GM21390 (cell line): ENCODE data around the gene POLA1.
A peak's percentile ranks its signal among the peaks of the same experiment; 100 is the strongest.

ENCODE experiments used
- ATAC-seq: cut with Tn5 transposase; IDR thresholded peaks from one replicate; pipeline ENCODE4 v1.9.1; 2021; ENCODE audit not compliant: unreplicated experiment

Gene POLA1

DNA sequence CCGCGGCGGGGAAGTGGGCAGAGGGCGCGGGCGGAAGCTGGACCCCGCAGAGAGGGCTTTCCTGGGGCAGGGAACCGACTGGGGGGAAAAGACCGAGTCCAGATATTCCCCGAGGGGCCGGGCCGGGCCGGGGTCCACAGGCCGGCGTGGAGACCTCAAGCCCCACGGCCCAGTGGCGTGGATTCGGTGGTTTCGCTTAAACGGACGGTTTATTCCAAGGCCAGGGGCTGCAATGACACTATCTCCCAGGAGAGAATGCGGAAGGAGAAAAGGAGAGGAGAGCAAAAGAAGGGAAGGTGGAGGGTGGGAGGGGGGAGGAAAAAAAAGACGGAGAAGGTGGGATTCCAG lies 311.3 kb downstream of the POLA1 start:
- ATAC-seq = no peak

DNA sequence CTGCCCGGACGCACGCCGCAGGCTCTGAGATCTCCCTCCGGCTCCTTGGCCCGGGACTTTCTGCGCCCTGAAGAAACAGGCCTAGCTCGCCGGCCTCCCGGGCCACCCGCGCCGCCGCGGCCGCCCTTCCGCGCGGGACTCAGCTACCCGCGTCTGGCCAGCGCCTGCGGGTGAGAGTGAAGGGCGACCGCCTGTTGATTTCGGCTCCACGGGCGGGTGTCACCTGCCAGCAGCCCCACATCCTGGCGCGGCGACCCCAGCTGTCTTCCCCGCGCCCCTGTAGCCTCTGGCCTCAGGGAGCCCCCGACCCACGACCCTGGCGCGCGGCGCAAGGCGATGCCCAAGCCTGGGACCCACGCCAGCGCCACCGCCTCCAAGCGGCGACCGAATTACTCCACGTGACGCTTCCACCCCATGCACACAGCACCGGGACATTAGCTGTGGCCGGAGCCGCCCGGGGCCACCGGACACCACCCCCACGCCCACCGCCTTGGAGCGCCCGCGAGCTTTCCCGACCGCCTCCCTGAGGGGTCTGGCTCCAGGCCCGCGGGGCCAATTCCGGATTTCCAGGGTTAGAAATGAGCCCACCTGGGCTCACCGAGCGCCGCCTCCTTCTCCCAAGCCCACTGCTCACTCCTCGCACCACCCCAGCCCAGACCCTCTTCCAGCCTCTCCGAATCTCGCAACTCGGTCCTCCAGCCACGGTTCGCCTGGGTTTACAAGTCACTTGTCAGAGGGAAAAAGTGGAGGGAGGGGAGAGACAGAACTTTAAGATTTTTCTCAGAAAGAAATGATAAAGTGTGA lies 311.9 kb downstream of the POLA1 start:
- ATAC-seq = no peak

DNA sequence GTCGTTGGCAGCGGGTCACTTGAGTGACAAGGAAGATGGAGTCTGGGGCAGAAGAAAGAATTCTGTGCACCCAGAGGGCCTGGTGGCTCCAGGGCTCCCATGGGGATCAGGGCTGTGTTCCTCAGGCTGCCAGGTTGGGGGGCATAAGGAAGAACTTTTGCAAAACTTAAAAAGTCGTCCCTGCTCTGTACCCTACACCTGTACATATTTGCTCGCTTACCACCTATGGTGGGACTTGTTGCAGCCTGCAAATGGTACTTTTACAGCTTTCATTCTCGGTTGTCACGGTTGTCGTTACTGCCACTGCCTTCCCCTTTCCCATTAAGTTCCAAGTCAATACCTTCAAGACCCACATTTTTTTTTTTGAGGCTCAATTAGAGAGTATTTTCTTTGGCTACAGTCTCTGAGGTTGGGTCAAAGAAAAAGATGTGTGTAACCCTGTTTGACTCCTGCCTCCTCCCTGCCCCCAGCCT lies 312.9 kb downstream of the POLA1 start:
- no peak for ATAC-seq

DNA sequence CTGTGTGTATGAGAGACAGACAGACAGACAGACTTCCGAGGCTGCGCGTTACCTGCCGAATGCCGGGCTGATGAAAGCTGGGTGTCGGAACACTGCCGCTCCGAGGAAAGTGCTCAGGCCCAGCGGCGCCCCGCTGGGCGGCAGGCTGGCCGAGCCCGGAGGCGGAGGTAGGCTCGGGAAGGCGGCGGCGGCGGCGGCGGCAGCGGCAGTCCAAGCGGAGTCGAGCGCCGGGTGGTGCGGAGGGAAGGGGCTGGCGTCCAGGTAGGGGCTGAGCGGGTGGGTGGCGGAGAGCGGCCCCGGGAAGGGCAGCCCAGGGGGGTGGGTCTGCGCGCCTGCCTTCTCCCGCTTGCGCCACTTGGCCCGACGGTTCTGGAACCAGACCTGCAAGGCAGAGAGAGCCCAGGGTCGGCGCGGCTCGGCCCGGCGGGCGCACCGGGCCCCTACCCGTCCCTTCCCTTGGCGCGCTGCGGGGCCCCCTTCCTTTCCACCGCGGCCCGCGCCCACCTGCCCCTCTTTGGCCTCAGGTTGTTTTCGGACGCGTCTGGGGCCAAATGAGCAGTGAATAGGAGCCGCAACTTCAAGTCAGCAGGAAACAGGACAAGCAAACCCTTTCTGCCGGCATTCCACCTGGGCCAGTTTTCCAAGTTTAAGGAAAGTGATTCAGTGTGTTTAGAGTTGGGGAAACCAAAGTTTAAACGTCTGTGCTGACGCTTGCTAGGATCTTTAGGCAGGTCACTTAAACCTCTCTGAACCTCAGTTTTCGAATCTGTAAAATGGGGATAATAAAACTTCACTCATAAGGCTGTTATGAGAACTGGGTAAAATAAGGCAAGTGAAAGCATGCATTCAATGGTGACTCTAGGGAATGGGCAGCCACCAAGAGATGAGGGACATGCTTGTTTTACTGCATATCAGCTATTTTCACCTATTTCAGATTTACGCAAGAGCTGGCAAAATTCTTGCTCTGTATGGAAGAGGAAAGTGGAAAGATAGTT lies 313.6 kb downstream of the POLA1 start:
- ATAC-seq = no peak

DNA sequence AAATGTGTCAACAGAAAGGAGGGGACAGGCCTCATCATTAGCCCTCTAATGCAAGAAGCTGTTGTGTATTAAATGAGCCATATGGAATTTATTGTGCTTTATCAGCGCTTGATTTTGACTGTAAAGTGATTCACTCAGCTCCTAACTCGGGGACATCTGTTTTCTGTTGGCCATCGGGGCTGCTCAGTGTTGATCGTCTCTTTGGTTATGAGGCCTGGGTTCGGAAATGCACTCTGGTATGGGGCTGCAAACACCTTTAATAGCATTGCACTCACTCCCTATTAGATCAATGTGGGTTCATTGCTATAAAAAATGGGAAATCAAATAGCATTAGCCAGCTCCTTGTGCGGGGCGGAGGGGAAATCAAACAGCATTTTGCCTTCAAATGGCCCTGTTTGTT lies 315.7 kb downstream of the POLA1 start:
- ATAC-seq = no peak

DNA sequence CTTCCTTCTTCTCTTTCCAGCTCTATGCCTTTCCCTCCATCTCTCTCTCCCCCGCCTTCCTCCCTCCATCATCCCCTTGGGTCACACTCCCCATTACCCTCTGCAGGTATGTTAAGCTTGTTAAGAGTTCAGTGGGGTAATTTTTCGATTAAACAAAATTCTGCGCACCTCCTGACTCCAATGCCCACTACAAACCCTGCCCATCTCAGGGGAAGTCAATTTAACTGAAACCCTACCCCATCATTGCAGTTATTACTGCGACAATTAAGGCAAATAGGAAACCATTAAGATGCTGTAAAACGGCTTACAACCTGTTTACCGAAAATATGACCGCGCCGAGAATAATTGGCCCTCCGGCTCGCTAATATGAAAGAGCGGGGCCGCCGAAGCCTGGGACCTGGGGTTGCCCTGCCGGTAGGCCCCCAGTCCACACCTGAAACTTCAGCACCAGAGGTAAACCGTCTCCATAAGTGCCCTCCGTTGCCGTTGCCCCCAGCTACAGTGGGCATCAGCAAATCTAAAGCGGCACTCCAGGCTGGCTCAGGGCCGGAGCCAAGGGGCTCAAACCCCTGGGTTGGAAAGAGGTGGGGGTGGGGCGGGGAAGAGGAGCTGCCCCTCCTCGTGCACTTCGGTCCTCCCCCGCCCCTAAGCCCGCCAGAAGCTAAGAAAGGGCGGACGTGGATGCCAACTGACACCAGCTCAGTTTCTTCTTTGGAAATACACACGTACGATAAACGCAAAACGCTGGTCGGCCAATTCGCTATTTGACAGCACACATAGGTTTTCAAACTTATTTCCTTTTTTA lies 317.3 kb downstream of the POLA1 start:
- no peak for ATAC-seq

DNA sequence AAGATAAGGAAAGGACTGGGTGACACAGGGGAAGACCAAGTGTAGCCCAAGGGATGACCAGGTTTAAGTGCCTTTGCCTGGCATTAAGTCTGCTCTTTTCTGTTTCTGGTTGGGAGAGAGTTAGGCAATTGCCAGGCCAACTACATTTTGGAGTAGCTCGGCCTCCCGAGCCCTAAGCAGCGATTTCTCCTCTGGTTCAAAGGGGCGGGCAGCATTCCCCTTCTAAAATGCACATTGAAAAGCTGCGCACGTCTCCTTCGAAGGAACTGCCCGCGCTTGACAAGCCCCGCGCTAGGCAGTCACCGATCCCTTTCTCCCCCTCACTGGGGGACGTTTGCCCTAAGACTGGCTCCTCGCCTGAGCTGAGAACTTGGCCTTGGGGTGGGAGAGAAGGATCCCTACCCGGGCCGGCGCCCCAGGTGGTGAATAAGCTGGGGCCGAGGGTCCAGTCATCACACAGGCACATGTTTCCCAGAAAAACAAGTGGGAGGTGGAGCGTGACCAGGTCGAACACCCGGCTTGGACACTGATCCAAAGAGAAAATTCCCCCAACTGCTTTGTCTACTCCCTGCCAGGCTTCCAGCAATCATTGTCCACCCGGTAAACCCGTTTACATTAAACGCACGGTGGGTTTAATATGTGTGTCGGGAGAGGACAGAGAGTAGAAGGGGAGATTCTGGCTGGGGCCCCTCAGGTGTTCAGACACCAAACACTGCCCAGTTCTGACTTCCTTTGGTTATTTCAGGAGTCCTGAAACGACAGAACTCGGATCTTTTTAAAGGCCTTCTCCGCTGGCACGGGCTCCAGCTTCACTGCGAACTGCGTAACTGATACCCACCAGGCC lies 318.1 kb downstream of the POLA1 start:
- ATAC-seq = no peak

DNA sequence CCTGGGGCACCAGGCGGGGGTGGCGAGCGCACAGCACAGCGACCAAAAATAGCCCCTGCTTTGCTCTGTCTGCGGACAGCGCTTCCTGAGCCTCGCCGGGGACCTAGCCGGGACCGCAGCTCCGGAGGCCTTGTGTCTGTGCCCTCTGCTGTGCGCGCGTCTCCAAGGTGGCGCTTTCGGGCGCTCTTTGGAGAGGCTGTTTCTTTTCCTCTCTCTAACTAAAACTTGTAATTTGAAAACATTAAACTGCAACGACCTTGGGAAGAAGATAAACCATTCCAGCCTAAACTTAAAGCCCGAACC lies 318.7 kb downstream of the POLA1 start:
- ATAC-seq = no peak

DNA sequence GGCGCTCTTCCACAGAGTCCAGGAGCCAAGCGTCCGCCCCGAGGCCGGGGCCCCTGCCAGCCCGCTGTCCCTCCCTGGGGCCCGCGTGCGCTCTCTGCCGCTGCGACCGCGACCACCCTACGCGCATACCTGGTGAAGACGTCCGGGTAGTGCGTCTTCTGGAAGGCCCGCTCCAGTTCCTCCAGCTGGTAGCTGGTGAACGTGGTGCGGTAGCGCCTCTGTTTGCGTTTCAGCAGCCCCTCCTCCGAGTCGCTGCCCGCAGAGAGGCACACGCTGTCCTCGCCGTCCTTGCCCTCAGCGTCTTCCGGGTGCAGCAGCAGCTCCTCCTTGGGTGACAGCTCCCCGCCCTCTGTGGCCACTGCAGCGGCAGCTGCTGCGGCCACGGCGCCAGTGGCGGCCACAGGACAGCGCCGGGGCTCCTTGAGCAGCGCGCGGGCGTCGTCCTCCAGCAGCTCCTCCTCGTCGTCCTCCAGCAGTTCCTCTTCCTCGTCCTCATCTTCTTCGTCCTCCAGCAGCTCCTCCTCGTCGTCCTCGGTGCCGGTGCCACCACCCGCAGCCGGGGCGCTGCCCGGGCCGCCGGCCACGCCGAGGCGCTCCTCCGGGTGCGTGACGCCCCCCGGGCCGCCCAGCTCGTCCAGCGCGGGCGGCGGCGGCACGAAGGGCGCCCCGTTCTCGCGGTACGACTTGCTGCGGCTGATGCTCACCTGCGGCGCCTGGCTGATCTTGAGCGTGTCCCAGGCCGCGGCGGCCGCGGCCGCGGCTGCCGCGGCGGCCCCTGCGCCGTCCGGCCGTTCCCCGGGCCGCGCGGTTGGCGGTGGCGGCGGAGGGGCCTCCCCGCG lies 319.3 kb downstream of the POLA1 start:
- peak; percentile 33 for ATAC-seq

DNA sequence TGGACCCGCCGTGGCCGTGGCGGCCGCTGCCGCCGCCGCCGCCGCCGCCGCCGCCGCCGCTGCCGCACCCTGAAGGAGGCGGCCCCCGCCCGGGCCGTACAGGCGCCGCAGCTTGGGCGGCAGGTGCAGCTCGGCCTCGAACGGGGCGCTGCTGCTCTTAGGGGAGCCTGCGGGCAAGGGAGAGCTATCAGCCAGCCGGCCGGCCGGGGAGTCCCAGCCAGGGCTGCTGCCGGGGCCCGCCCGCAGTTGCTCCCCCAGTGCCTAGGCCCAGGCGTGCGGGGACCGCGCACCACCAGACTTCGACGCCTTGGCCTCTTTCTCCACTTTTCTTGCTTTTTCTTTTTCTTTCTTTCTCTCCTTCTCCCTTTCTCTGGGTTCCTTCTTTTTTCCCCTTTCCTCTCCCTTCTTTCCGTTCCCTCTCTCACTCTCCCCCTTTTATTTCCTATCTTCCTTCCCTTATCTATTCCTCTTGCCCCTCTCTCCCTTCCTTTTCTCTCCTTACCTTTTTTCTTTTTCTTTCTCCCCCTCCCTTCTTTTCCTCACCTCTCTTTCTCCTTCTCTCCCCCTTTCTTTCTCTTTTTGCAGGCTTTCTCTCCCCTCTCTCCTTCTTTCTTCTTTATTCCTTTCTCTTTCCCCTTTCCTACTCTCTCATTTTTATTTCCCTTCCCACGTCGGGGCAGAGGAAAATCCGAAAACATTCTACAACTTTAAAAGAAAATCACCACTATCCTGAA lies 320.1 kb downstream of the POLA1 start:
- peak; percentile 45 for ATAC-seq

DNA sequence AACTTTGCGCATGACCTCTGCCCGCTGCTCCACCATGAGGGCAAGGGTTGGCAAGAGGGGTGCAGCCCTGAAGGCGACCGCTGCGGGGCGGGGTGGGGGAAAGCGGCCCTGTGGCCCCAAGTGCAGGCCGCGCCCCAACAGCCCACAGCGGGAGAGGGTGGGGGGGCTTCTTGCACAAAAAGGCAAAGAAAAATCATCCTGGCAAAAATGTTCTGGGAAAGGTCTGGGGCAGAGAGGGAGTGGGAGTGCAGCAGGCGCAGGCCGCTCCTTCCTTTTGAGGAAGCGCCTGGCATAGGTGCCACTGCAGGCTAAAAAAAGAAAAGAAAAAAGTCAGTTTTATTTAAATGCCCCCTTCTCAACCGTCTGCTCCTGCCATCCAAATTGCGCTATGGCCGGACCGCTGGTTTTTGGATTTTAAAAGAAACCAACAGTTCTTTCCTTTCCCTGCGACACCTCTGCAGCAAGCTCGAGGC lies 320.7 kb downstream of the POLA1 start:
- ATAC-seq = no peak

DNA sequence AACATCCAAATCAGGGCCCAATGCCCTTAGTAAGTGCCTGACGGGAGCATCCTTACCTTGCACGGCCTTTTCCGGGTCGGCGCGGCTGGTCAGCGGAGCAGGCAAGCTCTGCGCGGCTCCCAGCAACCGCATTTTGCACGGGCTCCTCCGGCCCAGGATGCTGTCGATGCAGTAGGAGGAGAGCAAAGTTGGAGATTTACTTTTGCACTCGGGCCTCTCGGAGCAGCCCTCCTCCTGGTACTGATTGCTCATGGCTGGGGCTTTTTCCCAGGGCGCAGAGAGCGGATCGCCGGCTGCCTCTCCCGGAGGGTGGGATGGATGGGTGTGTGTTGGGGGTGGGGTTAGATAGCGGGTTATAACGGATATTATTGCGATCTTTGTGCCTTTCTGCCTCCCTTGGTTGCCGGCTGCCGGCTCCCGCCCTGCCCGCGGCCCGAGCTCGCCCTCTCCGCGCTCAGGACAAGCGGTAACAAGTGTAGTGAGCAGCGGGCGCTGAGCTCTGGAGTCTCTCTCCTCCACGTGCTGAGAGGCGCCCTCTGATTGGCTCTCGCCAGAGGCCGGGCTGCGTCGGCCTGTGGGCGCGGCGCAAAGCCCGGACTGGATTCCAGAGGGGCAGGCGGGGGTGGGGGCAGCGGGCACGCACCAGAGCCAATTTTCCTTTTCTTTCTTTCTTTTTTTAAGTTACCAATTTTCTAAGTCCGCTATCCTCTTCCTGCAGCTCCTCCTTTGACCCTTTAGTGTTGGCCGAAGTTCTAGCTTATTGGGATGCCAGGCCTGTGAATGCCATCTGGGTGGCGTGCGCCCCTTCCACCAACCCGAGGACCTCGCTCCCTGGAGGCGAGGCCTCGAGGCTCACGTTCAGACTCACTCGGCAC lies 322.0 kb downstream of the POLA1 start, which contains the start of gene ARX:
Gene ARX (minus strand): TSS at position 480 of the 875 bp plus-strand sequence. CDS start 228 bp downstream, at position 252.
- peak; percentile 47 for ATAC-seq

DNA sequence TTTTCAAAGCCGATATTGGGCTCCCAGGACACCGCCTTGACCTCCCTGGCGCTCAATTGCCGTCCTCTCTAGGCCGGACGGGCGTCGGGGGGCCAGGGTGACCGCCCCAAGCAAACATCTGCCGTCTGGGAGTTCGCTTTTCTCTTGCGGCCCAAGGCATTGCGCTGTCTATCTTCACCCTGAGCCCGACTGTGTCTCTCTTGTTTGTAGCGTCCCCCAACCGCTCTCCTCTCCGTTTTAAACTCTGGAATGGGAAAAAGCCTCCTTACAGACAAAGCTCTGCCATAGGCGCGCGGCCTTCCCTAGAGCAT lies 322.6 kb downstream of the POLA1 start:
- no peak for ATAC-seq

DNA sequence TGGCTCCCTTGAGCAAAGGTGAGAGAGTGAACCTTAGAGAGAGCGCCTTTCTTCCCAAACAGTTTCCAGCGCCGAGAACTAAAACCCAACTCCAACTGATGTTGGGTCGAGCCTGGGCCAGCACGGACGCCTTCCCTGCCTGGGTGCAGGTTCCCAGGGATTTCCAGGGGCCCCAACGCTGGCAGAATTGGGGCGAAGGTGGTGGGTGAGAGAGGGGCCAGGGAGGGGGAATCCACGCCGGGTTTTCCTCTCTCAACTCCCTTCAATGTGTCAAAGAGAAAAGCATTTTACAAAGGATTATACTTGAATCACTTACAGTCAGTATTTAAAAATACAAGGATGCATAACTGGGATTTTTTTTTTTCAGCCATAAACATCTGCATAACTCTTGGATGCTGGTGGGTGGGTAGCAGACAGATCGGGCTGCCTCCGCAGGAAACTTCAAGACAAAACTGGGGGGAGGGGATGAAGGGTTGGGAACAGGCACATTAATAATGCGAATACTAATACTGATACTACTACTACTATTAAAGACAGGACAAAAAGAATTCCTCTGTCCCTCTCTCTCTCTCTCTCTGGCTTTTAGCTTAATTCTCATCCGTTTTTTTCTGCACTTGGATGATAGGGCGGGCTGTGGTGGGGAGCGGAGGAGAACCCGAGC lies 323.4 kb downstream of the POLA1 start:
- no peak for ATAC-seq

DNA sequence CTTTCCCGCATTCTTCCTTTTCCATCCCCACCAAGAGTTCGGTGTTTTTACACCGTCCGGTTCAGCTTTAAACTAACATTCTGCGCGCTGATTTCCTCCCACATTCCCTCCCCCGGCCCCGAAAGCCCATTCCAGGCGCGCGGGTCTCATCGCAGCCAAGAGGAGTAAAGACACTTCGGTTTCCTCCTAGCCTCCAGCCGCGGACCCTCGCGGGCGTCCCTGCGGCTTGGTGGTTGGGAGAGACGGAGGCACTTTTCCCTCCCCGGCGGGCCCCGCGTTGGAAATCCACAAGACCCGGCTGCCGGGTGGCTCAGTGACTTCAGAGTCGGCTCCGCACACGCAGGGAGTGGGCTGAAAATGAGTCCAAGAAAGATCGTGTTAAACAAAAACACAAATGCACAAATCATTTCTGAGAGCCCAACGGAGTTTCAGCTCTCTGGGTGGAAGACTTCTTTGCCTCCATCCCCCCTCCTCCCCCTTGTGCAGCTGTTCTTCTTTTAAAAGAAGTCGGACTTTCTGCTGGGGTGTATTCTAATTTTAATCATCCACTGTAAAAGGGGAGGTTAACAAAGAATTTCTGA lies 324.0 kb downstream of the POLA1 start:
- no peak for ATAC-seq

DNA sequence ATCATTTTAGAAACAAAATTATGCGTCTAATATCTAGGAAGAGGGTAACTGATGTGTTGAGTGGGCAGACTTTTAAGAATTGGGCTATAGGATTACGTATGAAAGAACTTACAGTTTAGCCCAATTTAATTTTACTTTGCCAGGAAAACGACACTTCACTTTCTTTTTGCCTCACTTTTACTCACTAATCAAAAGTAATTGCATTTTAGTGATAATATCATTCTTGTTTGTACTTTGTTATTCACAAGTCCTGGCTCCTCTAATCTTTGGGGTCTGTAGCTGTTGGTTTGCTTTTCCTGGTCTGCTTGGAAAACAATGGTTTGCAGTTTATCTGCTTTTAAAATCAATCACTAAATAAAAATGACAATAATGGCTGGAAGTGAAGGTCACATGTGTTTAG lies 325.0 kb downstream of the POLA1 start:
- ATAC-seq = no peak
